ENCODE measurements around the gene ATRX. TPM values are rescaled to one million over a fixed set of nuclear protein-coding genes. Genes with fewer than 3 reads are reported as not detected.
"Not testable (repeated sequence)": the region's sequence is repeated elsewhere in the genome, so short reads cannot be mapped to it uniquely, and the experiment has no call there.

Gene ATRX
- total RNA-seq, 1 experiment from 2014 or later = 93.3 TPM

GRCh38 chrX:77689376-77689775 is 96.6 kb downstream of the ATRX start:
- ChIA-PET POLR2A (ENCODE audit: unreplicated experiment) (no interaction called here), CTCF (no interaction called here)
- TF ChIP-seq EZH2 (IDR thresholded peaks at IDR 0.05; ENCODE audit: low read depth) (no peak), CTCF (conservative IDR thresholded peaks at IDR 0.05) (no peak)
- no TSS peak for BruUV-seq (replicated peaks)
- no peaks in the 10 kb centered on the region for H3F3A ChIP-seq (ENCODE audit: insufficient read depth, low read depth)
- no peak for DNase-seq
- intact Hi-C loops (cut with micrococcal nuclease; ENCODE audit: unreplicated experiment) = no loop called here
- H3K36me3 ChIP-seq (ENCODE audit: low read depth) = no peaks in the 10 kb centered on the region
- no peaks in the 10 kb centered on the region for H3K27me3 ChIP-seq (ENCODE audit: insufficient read depth, low read depth)
- H2AFZ ChIP-seq = no peak overlapping the region
- H3K4me1 ChIP-seq (replicated peaks; ENCODE audit: insufficient read depth) = no peaks in the 10 kb centered on the region
- H3K9me3 ChIP-seq (ENCODE audit: insufficient read depth, low read depth) = no peaks in the 10 kb centered on the region
- H3K9me2 ChIP-seq (ENCODE audit: insufficient read depth) = no peaks in the 10 kb centered on the region
- no peak overlapping the region for H3K27ac ChIP-seq
- H3K79me2 ChIP-seq (ENCODE audit: low read depth) = no peaks in the 10 kb centered on the region
- H4K20me1 ChIP-seq (ENCODE audit: insufficient read depth) = no peaks in the 10 kb centered on the region
- no peak overlapping the region for H3K4me2 ChIP-seq
- H3K4me3 ChIP-seq = no peak overlapping the region

- H2AFZ ChIP-seq; H3K9me3 ChIP-seq (ENCODE audit: insufficient read depth, low read depth); H3K79me2 ChIP-seq (ENCODE audit: low read depth); H3F3A ChIP-seq (ENCODE audit: insufficient read depth, low read depth); H3K27me3 ChIP-seq (ENCODE audit: insufficient read depth, low read depth); H3K9me2 ChIP-seq (ENCODE audit: insufficient read depth); H3K4me1 ChIP-seq (replicated peaks; ENCODE audit: insufficient read depth); CTCF ChIA-PET; intact Hi-C loops (cut with micrococcal nuclease; ENCODE audit: unreplicated experiment); H3K36me3 ChIP-seq (ENCODE audit: low read depth); H3K4me3 ChIP-seq; H4K20me1 ChIP-seq (ENCODE audit: insufficient read depth); H3K27ac ChIP-seq; BruUV-seq (replicated peaks); POLR2A ChIA-PET (ENCODE audit: unreplicated experiment); DNase-seq; H3K4me2 ChIP-seq: not testable (repeated sequence)
Observed at GRCh38 chrX:77685683-77686082, 100.3 kb downstream of the ATRX start.

GRCh38 chrX:77679144-77679543 is 106.9 kb downstream of the ATRX start:
- intact Hi-C loops (cut with micrococcal nuclease; ENCODE audit: unreplicated experiment) = no loop called here
- Histone ChIP-seq H3F3A (ENCODE audit: insufficient read depth, low read depth) (no peaks in the 10 kb centered on the region), H3K4me1 (replicated peaks; ENCODE audit: insufficient read depth) (no peaks in the 10 kb centered on the region), H2AFZ (no peak overlapping the region), H3K4me3 (no peak overlapping the region), H3K4me2 (no peak overlapping the region), H3K27ac (no peak overlapping the region), H3K27me3 (ENCODE audit: insufficient read depth, low read depth) (no peaks in the 10 kb centered on the region), H3K79me2 (ENCODE audit: low read depth) (no peaks in the 10 kb centered on the region), H3K9me3 (ENCODE audit: insufficient read depth, low read depth) (no peaks in the 10 kb centered on the region), H3K36me3 (ENCODE audit: low read depth) (no peaks in the 10 kb centered on the region), H4K20me1 (ENCODE audit: insufficient read depth) (0 out of 2 replicates have a peak, but pooled peaks cover 3% of the 10 kb centered on the region), H3K9me2 (ENCODE audit: insufficient read depth) (no peaks in the 10 kb centered on the region)
- no TSS peak for BruUV-seq (replicated peaks)
- ChIA-PET CTCF (no interaction called here), POLR2A (ENCODE audit: unreplicated experiment) (no interaction called here)
- no peak for TF ChIP-seq CTCF (conservative IDR thresholded peaks at IDR 0.05)
- no peak for TF ChIP-seq EZH2 (IDR thresholded peaks at IDR 0.05; ENCODE audit: low read depth)
- DNase-seq = no peak

- H3K9me2 ChIP-seq (ENCODE audit: insufficient read depth) = no peaks in the 10 kb centered on the region
- CTCF ChIA-PET = no interaction called here
- H3K36me3 ChIP-seq (ENCODE audit: low read depth) = no peaks in the 10 kb centered on the region
- H3K4me3 ChIP-seq = no peak overlapping the region
- no peak for DNase-seq
- H3K27ac ChIP-seq = no peak overlapping the region
- TF ChIP-seq CTCF (conservative IDR thresholded peaks at IDR 0.05) = no peak
- TF ChIP-seq EZH2 (IDR thresholded peaks at IDR 0.05; ENCODE audit: low read depth) = no peak
- H3K9me3 ChIP-seq (ENCODE audit: insufficient read depth, low read depth) = no peaks in the 10 kb centered on the region
- intact Hi-C loops (cut with micrococcal nuclease; ENCODE audit: unreplicated experiment) = no loop called here
- POLR2A ChIA-PET (ENCODE audit: unreplicated experiment) = no interaction called here
- 0 out of 2 replicates have a peak, but pooled peaks cover 3% of the 10 kb centered on the region for H4K20me1 ChIP-seq (ENCODE audit: insufficient read depth)
- H3K27me3 ChIP-seq (ENCODE audit: insufficient read depth, low read depth) = no peaks in the 10 kb centered on the region
- no peaks in the 10 kb centered on the region for H3K79me2 ChIP-seq (ENCODE audit: low read depth)
- no peaks in the 10 kb centered on the region for H3F3A ChIP-seq (ENCODE audit: insufficient read depth, low read depth)
- H3K4me2 ChIP-seq = no peak overlapping the region
- no peaks in the 10 kb centered on the region for H3K4me1 ChIP-seq (replicated peaks; ENCODE audit: insufficient read depth)
- BruUV-seq (replicated peaks) = no TSS peak
- H2AFZ ChIP-seq = no peak overlapping the region
Observed at GRCh38 chrX:77675986-77676385, 110.0 kb downstream of the ATRX start.
